NCI-H748 (cell line): Measurements from ENCODE around the gene GNA15.
"Not testable (repeated sequence)": the region's sequence is repeated elsewhere in the genome, so short reads cannot be mapped to it uniquely, and the experiment has no call there.

Experiments used
- DNase-seq: peaks from one replicate; lab custom pipeline; 2025; ENCODE audit not compliant: unreplicated experiment; lab: John Stamatoyannopoulos, UW

GNA15 gene

GRCh38 chr19:3146677-3147100 lies 10.9 kb downstream of the GNA15 start:
- no peak for DNase-seq

GRCh38 chr19:3148503-3148902 lies 12.7 kb downstream of the GNA15 start:
- DNase-seq = no peak

- DNase-seq = no peak
Observed at GRCh38 chr19:3149089-3149488, 13.3 kb downstream of the GNA15 start.

GRCh38 chr19:3149526-3150505 lies 14.0 kb downstream of the GNA15 start:
- DNase-seq = no peak

GRCh38 chr19:3150739-3151329 lies 15.0 kb downstream of the GNA15 start:
- no peak for DNase-seq

GRCh38 chr19:3151563-3152418 lies 16.0 kb downstream of the GNA15 start:
- no peak for DNase-seq

GRCh38 chr19:3152419-3152780 lies 16.6 kb downstream of the GNA15 start:
- DNase-seq = no peak

GRCh38 chr19:3153286-3154230 lies 17.7 kb downstream of the GNA15 start:
- no peak for DNase-seq

- not testable (repeated sequence) for DNase-seq
Observed at GRCh38 chr19:3154447-3154846, 18.6 kb downstream of the GNA15 start.

- no peak for DNase-seq
Observed at GRCh38 chr19:3154957-3155736, 19.3 kb downstream of the GNA15 start.

GRCh38 chr19:3157096-3157845 lies 21.4 kb downstream of the GNA15 start:
- DNase-seq = no peak

- no peak for DNase-seq
Observed at GRCh38 chr19:3159565-3159964, 23.7 kb downstream of the GNA15 start.

- DNase-seq = no peak
Observed at GRCh38 chr19:3160219-3160618, 24.4 kb downstream of the GNA15 start.

- no peak for DNase-seq
Observed at GRCh38 chr19:3161453-3161852, 25.6 kb downstream of the GNA15 start.

- no peak for DNase-seq
Observed at GRCh38 chr19:3162418-3163229, 26.8 kb downstream of the GNA15 start.

GRCh38 chr19:3163230-3163886 lies 27.5 kb downstream of the GNA15 start:
- peak; percentile 72 for DNase-seq

- no peak for DNase-seq
Observed at GRCh38 chr19:3163943-3164342, 28.1 kb downstream of the GNA15 start.
